ENCODE measurements around the gene DACH1. TPM values are rescaled to one million over a fixed set of nuclear protein-coding genes. Genes with fewer than 3 reads are reported as not detected.

DACH1 gene
- total and polyA plus RNA-seq, 2 of the 8 experiments (the other 6 are each of a cell fraction or from before 2014, with no cell fraction given): 0.12 to 0.67 TPM

DNA sequence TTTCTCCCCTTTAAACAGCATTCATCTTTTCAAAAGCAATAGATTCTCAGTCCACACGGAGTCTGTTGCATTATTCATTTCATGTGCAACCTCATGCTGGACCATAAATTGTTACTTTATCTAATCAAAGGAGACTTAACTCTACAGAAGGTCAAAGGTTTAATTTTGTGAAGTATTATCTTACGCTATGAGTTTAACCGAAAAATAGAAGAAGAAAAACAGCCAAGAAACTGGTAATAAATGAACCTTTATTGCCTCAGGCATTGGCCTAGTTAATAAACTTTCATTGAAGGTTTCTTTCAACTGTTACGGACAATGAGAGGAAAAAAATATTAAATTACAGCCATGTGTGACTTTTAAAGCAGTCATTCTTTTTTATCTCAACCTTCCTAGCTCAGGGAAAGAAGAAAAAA lies 223.6 kb downstream of the DACH1 start (continued):
- no peak for TF ChIP-seq TAF7 (optimal IDR thresholded peaks at IDR 0.05; ENCODE audit: borderline replicate concordance, low read depth, low read length)
- no peak for TF ChIP-seq JUN (IDR thresholded peaks at IDR 0.05; ENCODE audit: low read depth, low read length)

All from H1 (cell line).